NCI-H1694 treated with DMSO at 0.1 percent for 48 hours (cell line): ENCODE results near the gene TMEM273.

Experiments
- DNase-seq: peaks from one replicate; lab custom pipeline; 2025; lab: John Stamatoyannopoulos, UW

TMEM273 gene, protein sequence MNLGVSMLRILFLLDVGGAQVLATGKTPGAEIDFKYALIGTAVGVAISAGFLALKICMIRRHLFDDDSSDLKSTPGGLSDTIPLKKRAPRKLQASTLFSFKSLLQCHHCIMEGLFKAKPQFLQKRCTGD

GRCh38 chr10:49187950-49188761 is at the start of gene TMEM273:
TMEM273 (minus strand) TSS chr10:49188391; CDS start chr10:49188336, 55 bp downstream.
- DNase-seq, result no peak

- no peak for DNase-seq
Measured at GRCh38 chr10:49237985-49238384, 49.8 kb upstream of the TMEM273 start.

DNA sequence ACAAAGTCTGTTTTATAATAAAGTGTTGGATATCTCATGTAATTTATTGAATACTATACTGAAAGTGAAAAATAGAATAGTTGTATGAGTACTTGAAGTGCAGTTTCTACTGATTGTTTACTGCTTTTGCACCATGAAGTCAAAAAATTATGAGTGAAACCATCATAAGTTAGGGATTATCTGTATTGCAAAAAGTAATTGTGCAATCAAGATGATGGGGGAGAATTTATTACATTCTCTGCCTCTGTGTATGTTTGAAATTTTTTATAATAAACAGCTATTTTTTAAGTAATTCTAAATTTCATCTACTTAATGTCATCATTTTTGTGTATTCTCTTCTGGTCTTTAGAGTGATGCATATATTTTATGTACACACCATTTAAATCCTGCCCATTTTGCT is 47.2 kb upstream of the TMEM273 start:
- no peak for DNase-seq

GRCh38 chr10:49231086-49231820 is 43.1 kb upstream of the TMEM273 start:
- no peak for DNase-seq

DNA sequence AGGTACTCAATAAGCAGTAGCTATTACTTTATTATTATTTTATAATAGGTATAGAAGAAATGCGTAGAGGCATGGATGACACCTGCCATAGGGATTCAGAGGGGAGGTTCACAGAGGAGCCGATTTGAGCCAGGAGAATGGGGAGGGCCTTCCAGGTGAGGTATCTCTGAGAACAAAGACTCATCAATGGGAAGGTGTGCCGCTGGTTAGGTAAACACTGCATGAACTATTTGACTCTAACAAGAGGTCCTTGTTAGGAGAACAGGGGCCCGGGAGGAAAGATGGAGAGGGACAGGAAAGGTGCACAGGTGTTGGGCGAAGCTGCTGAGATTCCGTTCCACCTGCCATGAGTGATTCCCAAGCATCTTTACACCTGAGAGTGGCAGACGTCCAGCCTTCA is 41.8 kb upstream of the TMEM273 start:
- DNase-seq, result no peak

DNA sequence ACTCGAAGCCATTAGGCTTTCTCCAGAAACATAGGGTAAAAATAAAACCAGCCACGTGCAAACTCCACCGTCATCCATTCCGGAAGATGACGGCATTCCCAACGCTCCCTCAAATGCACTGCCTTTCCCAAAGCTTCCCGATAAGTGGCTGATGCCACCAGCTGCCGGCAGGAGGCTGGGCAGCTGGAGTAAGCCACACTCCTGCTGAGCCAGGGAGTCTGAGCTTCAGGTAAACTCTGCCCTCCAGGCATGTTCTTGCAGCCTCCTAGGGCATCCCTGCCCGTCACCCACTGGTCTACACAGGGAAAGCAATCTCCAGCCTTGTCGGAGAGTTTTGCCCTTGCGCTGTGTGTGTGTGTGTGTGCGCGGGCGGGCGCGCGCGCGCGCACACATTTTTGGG is 40.5 kb upstream of the TMEM273 start:
- no peak for DNase-seq

GRCh38 chr10:49227406-49227805 is 39.2 kb upstream of the TMEM273 start:
- no peak for DNase-seq

DNA sequence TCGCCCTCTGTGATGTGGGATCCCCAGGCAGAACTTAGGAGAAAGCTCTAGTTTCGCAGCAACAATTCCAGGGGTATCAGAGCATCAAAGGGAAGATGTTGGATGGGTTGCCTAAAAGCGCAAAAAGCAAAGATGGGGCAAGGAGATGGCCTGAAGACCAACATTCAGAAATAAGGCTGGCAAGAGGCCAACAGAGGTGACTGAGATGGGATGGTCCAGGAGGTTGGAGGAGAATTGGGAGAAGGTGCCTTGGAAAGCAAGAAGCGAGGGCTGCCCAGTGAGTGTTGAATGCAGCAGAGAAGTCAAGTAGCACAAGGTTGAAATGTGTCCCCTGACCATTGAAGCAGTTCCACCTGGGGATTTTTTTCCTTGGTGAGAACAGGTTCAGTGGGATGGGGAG is 38.4 kb upstream of the TMEM273 start:
- DNase-seq, result no peak

- no peak for DNase-seq
Measured at GRCh38 chr10:49225218-49225876, 37.2 kb upstream of the TMEM273 start.

GRCh38 chr10:49223205-49223604 is 35.0 kb upstream of the TMEM273 start:
- DNase-seq, result no peak

DNA sequence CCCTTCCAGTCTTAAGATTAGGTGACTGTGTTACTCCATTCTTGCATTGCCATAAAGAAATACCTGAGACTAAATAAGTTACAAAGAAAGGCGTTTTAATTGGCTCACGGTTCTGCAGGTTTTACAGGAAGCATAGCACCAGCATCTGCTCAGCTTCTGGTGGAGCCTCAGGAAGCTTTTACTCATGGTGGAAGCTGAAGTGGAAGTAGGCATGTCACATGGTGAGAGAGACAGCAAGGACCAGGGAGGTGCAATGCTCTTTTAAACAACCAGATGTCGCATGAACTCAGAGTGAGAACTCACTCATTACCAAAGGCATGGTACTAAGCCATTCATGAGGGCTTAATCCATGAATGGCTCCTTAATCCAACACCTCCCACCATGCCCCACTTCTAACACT is 34.0 kb upstream of the TMEM273 start:
- DNase-seq, result no peak

DNA sequence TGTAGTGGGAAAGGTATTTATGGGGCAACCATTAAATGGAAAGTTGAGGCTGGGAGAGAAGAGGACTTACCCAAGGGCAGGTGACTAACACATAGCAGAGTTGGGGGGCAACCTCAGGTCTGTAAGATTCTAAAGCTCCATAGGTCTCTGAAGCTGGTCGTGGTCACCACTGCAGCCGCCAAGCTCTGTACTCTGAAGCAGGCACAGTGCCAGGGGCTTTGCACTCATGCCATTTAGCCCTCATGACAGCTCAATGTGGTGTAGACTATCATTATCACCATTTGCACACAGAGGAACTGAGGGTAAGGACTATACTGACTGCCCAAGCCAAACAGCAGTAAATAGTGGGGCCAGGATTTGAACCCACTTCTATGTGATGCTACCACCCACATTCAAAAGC is 32.5 kb upstream of the TMEM273 start:
- DNase-seq, result no peak

- no peak for DNase-seq
Measured at GRCh38 chr10:49220031-49220430, 31.8 kb upstream of the TMEM273 start.

DNA sequence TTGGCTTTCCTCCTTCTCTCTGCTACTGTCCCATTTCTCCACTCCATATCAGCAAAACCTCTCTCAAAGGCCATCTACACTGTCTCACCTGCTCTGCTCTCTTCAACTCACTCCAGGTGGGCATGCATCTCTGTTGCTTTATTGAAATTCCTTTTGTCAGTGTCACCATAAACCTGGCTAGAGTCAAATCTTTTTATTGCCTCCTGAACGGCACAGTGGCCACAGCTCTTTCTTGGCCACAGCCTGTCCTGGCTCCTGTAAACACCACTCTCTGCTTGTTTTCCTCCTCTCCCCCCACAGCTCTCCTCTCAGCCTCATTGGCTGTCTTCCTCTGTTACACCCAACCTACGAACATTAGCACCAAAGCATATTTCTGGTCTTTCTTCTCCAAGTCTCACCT is 31.1 kb upstream of the TMEM273 start:
- DNase-seq, result no peak

DNA sequence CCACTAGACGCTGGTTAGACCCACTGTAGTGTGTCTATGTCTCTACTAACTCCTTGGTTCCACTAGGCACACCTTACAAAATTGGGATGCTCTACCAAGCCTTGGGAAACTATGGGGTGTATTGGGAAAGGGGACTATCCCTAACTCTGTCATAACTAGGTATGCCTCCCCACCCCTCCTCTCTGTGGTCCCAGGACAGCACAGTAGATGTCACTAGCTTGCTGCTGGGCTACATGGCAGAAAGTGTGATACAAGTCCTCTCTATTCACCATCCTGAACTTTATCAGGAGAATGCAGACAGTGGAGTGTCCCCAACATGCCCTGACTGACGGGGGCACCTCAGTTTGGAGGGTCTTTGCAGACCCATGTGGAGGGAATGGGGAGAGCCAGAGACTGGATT is 30.3 kb upstream of the TMEM273 start:
- no peak for DNase-seq

GRCh38 chr10:49217645-49218044 is 29.5 kb upstream of the TMEM273 start:
- DNase-seq, result no peak

DNA sequence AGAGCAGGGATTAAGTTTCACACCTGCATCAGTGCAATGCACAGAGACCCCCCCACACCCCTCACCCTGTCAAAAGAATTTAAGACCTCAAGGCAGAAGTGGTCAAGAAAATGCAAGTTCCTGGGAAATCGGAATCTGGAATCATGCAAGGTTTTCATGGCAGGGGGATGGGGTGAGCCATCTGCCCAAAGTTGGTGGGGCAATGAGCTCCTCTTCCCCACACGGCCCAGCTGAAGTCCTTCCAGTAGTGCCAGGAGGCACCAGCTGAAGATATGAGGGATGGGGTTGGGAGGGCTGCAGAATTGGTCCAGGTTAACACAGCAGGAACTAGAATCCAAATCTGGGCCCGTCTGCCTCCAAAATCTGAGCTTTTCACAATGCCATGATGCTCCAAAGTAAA is 25.0 kb upstream of the TMEM273 start:
- DNase-seq, result no peak

DNA sequence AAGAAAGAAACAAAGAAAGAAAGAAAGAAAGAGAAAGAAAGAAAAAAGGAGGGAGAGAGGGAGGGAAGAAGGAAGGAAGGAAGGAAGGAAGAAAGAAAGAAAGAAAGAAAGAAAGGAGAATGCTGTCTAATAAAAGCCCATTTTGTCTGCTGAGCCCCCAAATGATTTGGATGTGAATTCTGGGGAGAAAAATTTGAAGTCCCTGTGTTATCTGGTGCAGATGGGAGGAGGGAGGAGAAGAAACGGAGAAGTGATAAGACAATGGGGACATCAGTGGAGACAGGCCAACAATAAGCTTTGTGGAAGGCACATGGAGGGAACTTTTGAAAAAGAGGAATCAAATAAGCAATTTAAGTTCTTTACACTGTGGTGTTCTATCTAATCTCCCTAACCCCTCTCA is 24.6 kb upstream of the TMEM273 start:
- no peak for DNase-seq

- DNase-seq, result no peak
Measured at GRCh38 chr10:49212076-49212475, 23.9 kb upstream of the TMEM273 start.

DNA sequence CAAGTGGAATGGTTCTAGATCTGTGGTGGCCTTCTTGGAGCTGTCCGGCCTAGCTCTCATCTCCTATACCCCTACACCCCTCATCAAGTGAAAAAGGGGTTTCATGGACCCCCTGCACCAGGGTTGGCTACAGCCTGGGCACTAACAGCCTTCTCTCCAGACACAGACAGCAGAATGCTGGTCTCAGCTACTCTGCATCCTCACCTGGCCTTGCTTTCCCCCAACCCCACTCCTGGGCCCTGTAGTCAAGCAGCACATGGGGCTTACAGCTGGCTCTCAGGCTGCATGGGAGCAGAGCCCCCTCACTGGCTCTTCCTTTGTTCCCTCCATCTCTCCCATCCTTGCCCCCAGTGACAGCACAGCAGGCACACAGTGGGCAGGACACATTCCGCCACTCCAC is 20.8 kb upstream of the TMEM273 start:
- DNase-seq, result no peak

GRCh38 chr10:49207936-49208487 is 19.8 kb upstream of the TMEM273 start:
- DNase-seq, result no peak

GRCh38 chr10:49207113-49207512 is 18.9 kb upstream of the TMEM273 start:
- DNase-seq, result no peak
